HepG2 (cell line): ENCODE measurements around the gene STYK1. TPM values are rescaled to one million over a fixed set of nuclear protein-coding genes. Genes with fewer than 3 reads are reported as not detected.
A peak's percentile ranks its signal among the peaks of the same experiment; 100 is the strongest.

Source experiments
- AHR ChIP-seq: IDR thresholded peaks from 2 replicates; pipeline ENCODE4 v1.6.1; 2018; ENCODE audit warnings: missing genetic modification reagents, missing compliant biosample characterization
- CEBPG ChIP-seq: IDR thresholded peaks from 2 replicates; pipeline ENCODE4 v1.6.1; 2016
- MIER3 ChIP-seq: IDR thresholded peaks from 2 replicates; pipeline ENCODE4 v1.6.1; 2016; ENCODE audit warnings: missing compliant biosample characterization, borderline replicate concordance
- PHF21A ChIP-seq: sonication (generic); formaldehyde crosslinking; IDR thresholded peaks from 2 replicates; pipeline ENCODE4 v1.5.0; 2020; ENCODE audit warnings: mild to moderate bottlenecking, missing genetic modification reagents
- PRPF4 ChIP-seq: fragments of 200-400 bp; formaldehyde crosslinking; IDR thresholded peaks from 2 replicates; pipeline ENCODE4 v1.6.1; 2016; ENCODE audit warnings: low read length, low read depth; ENCODE audit not compliant: poor library complexity, severe bottlenecking
- RXRA ChIP-seq: sonication (generic); formaldehyde crosslinking; IDR thresholded peaks from 2 replicates; pipeline ENCODE4 v1.5.1; 2020; ENCODE audit warnings: missing genetic modification reagents
- SETDB1 ChIP-seq: sonication (generic); formaldehyde crosslinking; IDR thresholded peaks from 2 replicates; pipeline ENCODE4 v1.5.1; 2020; ENCODE audit warnings: missing genetic modification reagents, mild to moderate bottlenecking, borderline replicate concordance
- SRSF9 ChIP-seq: fragments of 200-400 bp; formaldehyde crosslinking; IDR thresholded peaks from 2 replicates; pipeline ENCODE4 v1.6.1; 2018; ENCODE audit warnings: borderline replicate concordance, mild to moderate bottlenecking, low read depth, low read length; ENCODE audit not compliant: insufficient read depth, poor library complexity, severe bottlenecking
- ZFP36L2 ChIP-seq: sonication (generic); formaldehyde crosslinking; IDR thresholded peaks from 2 replicates; pipeline ENCODE4 v1.4.0; 2020; ENCODE audit warnings: missing genetic modification reagents
- ZFP82 ChIP-seq: sonication (generic); formaldehyde crosslinking; IDR thresholded peaks from 2 replicates; pipeline ENCODE4 v1.5.1; 2020; ENCODE audit warnings: mild to moderate bottlenecking, missing genetic modification reagents, borderline replicate concordance
- ZNF34 ChIP-seq: sonication (generic); formaldehyde crosslinking; IDR thresholded peaks from 2 replicates; pipeline ENCODE4 v1.4.0; 2020; ENCODE audit warnings: mild to moderate bottlenecking, missing genetic modification reagents, borderline replicate concordance
- ZNF703 ChIP-seq: sonication (generic); formaldehyde crosslinking; IDR thresholded peaks from 2 replicates; pipeline ENCODE4 v1.5.1; 2020; ENCODE audit warnings: missing genetic modification reagents, mild to moderate bottlenecking, moderate library complexity, borderline replicate concordance
- ZNF747 ChIP-seq: sonication (generic); formaldehyde crosslinking; IDR thresholded peaks from 2 replicates; pipeline ENCODE4 v1.8.1; 2023; ENCODE audit warnings: missing genetic modification reagents, mild to moderate bottlenecking, borderline replicate concordance
- polyA plus RNA-seq, 8 experiments: library from polyadenylated mRNA; depleted of rRNA in 3 of 8; stranded (reverse) in 7 of 8; unstranded in 1 of 8; fragments of >200 nt; fragmentation: Illumina TruSeq in 4 of 8; extraction: Trizol in 4 of 8; gene quantifications; 2 replicates each; pipeline versions ENCODE4 v1.2.1 to v1.2.3, GENCODE V29; 2011 to 2016; ENCODE audit warnings: low read depth in 4 of 8, missing spikeins in 1 of 8, mixed read lengths in 1 of 8; ENCODE audit not compliant: insufficient read depth in 1 of 8
- total RNA-seq, 5 experiments: library from RNA; depleted of rRNA; stranded (reverse); fragments of >200 nt; fragmentation: Illumina TruSeq; extraction: Trizol; gene quantifications; 2 replicates each; pipeline ENCODE4 v1.2.3, GENCODE V29; 2016; ENCODE audit warnings: low read depth in 1 of 5
- TF ChIP-seq, protein P1 (sequence below): sonication (generic); formaldehyde crosslinking; IDR thresholded peaks from 2 replicates; pipeline ENCODE4 v1.4.0; 2020; ENCODE audit warnings: missing genetic modification reagents
- TF ChIP-seq, protein P2 (sequence below): sonication (generic); formaldehyde crosslinking; IDR thresholded peaks from 2 replicates; pipeline ENCODE4 v1.8.0; 2022; ENCODE audit warnings: mild to moderate bottlenecking, missing genetic modification reagents
- TF ChIP-seq, protein P3 (sequence below): sonication (generic); formaldehyde crosslinking; IDR thresholded peaks from 2 replicates; pipeline ENCODE4 v1.8.0; 2022; ENCODE audit warnings: missing genetic modification reagents, mild to moderate bottlenecking, borderline replicate concordance
- TF ChIP-seq, protein P4 (sequence below): sonication (generic); formaldehyde crosslinking; conservative IDR thresholded peaks from 2 replicates; pipeline ENCODE4 v1.8.0; 2022; ENCODE audit warnings: missing genetic modification reagents
- TF ChIP-seq, protein P5 (sequence below): sonication (generic); formaldehyde crosslinking; IDR thresholded peaks from 2 replicates; pipeline ENCODE4 v1.4.0; 2020; ENCODE audit warnings: missing genetic modification reagents
- TF ChIP-seq, protein P6 (sequence below): sonication (generic); formaldehyde crosslinking; IDR thresholded peaks from 2 replicates; pipeline ENCODE4 v1.9.0; 2021; ENCODE audit warnings: missing genetic modification reagents, mild to moderate bottlenecking, borderline replicate concordance

STYK1 gene
- total and polyA plus RNA-seq, 2 of the 13 experiments (the other 11 are each of a cell fraction or from before 2014, with no cell fraction given), result not detected

- TF ChIP-seq, protein P1, sequence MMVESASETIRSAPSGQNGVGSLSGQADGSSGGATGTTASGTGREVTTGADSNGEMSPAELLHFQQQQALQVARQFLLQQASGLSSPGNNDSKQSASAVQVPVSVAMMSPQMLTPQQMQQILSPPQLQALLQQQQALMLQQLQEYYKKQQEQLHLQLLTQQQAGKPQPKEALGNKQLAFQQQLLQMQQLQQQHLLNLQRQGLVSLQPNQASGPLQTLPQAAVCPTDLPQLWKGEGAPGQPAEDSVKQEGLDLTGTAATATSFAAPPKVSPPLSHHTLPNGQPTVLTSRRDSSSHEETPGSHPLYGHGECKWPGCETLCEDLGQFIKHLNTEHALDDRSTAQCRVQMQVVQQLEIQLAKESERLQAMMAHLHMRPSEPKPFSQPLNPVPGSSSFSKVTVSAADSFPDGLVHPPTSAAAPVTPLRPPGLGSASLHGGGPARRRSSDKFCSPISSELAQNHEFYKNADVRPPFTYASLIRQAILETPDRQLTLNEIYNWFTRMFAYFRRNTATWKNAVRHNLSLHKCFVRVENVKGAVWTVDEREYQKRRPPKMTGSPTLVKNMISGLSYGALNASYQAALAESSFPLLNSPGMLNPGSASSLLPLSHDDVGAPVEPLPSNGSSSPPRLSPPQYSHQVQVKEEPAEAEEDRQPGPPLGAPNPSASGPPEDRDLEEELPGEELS, result peak; percentile 36; the same call in 1 of the 2 replicates
- TF ChIP-seq ZNF34 (CRISPR knock-in tag) (no peak), PRPF4 (no peak), ZFP36L2 (CRISPR knock-in tag) (no peak), SETDB1 (CRISPR knock-in tag) (no peak), PHF21A (peak; percentile 71; the same call in 1 of the 2 replicates), SRSF9 (no peak), AHR (no peak), RXRA (peak; percentile 64), ZNF747 (peak; percentile 64; the same call in 1 of the 2 replicates), ZNF703 (no peak), ZFP82 (CRISPR knock-in tag) (no peak), MIER3 (CRISPR knock-in tag) (peak; percentile 92), CEBPG (0 out of 2 replicates have a peak, but pooled peaks have one; percentile 38)
- TF ChIP-seq, protein P2, sequence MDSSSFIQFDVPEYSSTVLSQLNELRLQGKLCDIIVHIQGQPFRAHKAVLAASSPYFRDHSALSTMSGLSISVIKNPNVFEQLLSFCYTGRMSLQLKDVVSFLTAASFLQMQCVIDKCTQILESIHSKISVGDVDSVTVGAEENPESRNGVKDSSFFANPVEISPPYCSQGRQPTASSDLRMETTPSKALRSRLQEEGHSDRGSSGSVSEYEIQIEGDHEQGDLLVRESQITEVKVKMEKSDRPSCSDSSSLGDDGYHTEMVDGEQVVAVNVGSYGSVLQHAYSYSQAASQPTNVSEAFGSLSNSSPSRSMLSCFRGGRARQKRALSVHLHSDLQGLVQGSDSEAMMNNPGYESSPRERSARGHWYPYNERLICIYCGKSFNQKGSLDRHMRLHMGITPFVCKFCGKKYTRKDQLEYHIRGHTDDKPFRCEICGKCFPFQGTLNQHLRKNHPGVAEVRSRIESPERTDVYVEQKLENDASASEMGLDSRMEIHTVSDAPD (CRISPR knock-in tag), result no peak; the same call in 1 of the 2 replicates
- TF ChIP-seq, protein P3, sequence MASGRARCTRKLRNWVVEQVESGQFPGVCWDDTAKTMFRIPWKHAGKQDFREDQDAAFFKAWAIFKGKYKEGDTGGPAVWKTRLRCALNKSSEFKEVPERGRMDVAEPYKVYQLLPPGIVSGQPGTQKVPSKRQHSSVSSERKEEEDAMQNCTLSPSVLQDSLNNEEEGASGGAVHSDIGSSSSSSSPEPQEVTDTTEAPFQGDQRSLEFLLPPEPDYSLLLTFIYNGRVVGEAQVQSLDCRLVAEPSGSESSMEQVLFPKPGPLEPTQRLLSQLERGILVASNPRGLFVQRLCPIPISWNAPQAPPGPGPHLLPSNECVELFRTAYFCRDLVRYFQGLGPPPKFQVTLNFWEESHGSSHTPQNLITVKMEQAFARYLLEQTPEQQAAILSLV, result peak; percentile 86; the same call in 1 of the 2 replicates
- TF ChIP-seq, protein P4, sequence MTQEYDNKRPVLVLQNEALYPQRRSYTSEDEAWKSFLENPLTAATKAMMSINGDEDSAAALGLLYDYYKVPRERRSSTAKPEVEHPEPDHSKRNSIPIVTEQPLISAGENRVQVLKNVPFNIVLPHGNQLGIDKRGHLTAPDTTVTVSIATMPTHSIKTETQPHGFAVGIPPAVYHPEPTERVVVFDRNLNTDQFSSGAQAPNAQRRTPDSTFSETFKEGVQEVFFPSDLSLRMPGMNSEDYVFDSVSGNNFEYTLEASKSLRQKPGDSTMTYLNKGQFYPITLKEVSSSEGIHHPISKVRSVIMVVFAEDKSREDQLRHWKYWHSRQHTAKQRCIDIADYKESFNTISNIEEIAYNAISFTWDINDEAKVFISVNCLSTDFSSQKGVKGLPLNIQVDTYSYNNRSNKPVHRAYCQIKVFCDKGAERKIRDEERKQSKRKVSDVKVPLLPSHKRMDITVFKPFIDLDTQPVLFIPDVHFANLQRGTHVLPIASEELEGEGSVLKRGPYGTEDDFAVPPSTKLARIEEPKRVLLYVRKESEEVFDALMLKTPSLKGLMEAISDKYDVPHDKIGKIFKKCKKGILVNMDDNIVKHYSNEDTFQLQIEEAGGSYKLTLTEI (CRISPR knock-in tag), result no peak
- TF ChIP-seq, protein P5, sequence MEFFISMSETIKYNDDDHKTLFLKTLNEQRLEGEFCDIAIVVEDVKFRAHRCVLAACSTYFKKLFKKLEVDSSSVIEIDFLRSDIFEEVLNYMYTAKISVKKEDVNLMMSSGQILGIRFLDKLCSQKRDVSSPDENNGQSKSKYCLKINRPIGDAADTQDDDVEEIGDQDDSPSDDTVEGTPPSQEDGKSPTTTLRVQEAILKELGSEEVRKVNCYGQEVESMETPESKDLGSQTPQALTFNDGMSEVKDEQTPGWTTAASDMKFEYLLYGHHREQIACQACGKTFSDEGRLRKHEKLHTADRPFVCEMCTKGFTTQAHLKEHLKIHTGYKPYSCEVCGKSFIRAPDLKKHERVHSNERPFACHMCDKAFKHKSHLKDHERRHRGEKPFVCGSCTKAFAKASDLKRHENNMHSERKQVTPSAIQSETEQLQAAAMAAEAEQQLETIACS (CRISPR knock-in tag), result no peak
- TF ChIP-seq, protein P6, sequence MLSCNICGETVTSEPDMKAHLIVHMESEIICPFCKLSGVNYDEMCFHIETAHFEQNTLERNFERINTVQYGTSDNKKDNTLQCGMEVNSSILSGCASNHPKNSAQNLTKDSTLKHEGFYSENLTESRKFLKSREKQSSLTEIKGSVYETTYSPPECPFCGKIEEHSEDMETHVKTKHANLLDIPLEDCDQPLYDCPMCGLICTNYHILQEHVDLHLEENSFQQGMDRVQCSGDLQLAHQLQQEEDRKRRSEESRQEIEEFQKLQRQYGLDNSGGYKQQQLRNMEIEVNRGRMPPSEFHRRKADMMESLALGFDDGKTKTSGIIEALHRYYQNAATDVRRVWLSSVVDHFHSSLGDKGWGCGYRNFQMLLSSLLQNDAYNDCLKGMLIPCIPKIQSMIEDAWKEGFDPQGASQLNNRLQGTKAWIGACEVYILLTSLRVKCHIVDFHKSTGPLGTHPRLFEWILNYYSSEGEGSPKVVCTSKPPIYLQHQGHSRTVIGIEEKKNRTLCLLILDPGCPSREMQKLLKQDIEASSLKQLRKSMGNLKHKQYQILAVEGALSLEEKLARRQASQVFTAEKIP (CRISPR knock-in tag), result no peak
Observed at GRCh38 chr12:10613349-10614055, 60.4 kb downstream of the STYK1 start, which contains the start of gene MAGOHB (continued).
